ENCODE results near the gene SLC16A8. TPM values are rescaled to one million over a fixed set of nuclear protein-coding genes. Genes with fewer than 3 reads are reported as not detected.
A peak's percentile ranks its signal among the peaks of the same experiment; 100 is the strongest.

SLC16A8 gene
- polyA plus RNA-seq, 1 donor (not counting 4 experiments of a cell fraction or from before 2014, with no cell fraction given): not detected

DNA sequence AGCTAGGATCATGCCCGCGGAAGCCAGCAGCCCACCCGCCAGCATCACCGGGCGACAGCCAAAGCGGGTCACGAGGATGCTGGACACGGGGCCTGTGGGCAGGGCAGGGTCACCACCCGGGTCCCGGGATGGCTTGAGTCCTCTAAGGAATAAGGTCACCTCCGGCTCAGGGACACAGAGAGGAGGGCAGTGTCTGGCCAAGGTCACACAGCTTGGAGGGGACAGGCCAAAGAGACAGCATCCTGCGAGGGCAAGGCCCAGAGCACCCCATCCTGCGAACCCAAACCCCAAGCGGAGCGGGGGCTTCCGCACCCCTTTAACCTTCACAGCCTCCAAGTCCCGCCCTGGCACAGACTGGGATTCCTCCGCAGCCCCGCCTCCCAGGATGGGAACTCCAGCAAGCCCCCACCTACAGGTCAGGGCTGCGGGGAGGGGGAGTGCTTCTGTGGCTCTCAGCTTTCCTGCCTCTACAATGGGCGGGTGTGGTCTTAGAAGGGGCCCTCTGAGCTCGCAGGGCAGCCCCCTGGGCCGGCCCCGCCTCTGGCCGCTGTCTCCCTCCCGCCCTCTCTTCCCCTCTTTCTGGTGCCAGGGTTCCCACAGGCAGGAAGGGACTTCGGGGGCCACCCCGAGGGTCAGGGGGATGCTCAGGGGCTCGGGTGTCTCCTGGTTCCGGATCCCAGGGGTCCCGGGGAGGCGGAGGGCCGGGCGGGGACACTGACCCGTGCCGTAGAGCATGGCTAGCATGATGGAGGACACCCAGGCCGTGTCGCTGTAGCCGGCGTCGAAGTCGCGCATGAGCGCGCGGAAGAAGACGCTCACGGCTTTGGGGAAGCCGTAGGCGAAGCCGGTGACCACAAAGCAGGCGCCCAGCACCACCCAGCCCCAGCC lies 1.8 kb downstream of the SLC16A8 start:
- peak; percentile 66 for TF ChIP-seq EZH2 (IDR thresholded peaks at IDR 0.05; ENCODE audit: low read length)
- TF ChIP-seq, protein P1, sequence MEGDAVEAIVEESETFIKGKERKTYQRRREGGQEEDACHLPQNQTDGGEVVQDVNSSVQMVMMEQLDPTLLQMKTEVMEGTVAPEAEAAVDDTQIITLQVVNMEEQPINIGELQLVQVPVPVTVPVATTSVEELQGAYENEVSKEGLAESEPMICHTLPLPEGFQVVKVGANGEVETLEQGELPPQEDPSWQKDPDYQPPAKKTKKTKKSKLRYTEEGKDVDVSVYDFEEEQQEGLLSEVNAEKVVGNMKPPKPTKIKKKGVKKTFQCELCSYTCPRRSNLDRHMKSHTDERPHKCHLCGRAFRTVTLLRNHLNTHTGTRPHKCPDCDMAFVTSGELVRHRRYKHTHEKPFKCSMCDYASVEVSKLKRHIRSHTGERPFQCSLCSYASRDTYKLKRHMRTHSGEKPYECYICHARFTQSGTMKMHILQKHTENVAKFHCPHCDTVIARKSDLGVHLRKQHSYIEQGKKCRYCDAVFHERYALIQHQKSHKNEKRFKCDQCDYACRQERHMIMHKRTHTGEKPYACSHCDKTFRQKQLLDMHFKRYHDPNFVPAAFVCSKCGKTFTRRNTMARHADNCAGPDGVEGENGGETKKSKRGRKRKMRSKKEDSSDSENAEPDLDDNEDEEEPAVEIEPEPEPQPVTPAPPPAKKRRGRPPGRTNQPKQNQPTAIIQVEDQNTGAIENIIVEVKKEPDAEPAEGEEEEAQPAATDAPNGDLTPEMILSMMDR (optimal IDR thresholded peaks at IDR 0.05 in 1 of 3, IDR thresholded peaks at IDR 0.05 in 1 of 3, conservative IDR thresholded peaks at IDR 0.05 in 1 of 3; ENCODE audit: extremely low read depth in 1 of 3, insufficient read depth in 2 of 3, low read length in 3 of 3): no peak
- no peaks in the 10 kb centered on the region for H3K79me2 ChIP-seq (ENCODE audit: control insufficient read depth, insufficient read depth, low read length)
- peaks cover 29% of the 10 kb centered on the region for H3K27me3 ChIP-seq (ENCODE audit: control insufficient read depth, extremely low read depth, insufficient read depth, low read length)
- no peaks in the 10 kb centered on the region for H3K9me3 ChIP-seq (ENCODE audit: control insufficient read depth, low read depth, low read length)
- H3K4me2 ChIP-seq (ENCODE audit: control insufficient read depth, extremely low read depth, insufficient read depth, low read depth, low read length): peak overlapping the region; percentile 73
- no peaks in the 10 kb centered on the region for H3K36me3 ChIP-seq (ENCODE audit: control insufficient read depth in 2 of 2, extremely low read depth in 1 of 2, insufficient read depth in 2 of 2, low read length in 2 of 2)
- DNase-seq (ENCODE audit: low read depth, low spot score) (no peak), FAIRE-seq (no peak)
- no peak overlapping the region for H3K9ac ChIP-seq (ENCODE audit: control insufficient read depth, extremely low read depth, insufficient read depth, low read length)
- dilution Hi-C loops (cut with MboI; ENCODE audit: extremely low pct_ligation_motif_present, low sequenced_read_pairs): no loop called here
- H3K4me3 ChIP-seq (ENCODE audit: control insufficient read depth in 2 of 3, extremely low read depth in 1 of 3, insufficient read depth in 2 of 3, low read depth in 1 of 3, low read length in 3 of 3): no peak overlapping the region
- no peaks in the 10 kb centered on the region for H3K9me1 ChIP-seq (ENCODE audit: control insufficient read depth, extremely low read depth, insufficient read depth, low read length)
- no peaks in the 10 kb centered on the region for H3K4me1 ChIP-seq (ENCODE audit: control insufficient read depth, extremely low read depth, insufficient read depth, low read length)
- no peaks in the 10 kb centered on the region for H4K20me1 ChIP-seq (ENCODE audit: control insufficient read depth, extremely low read depth, insufficient read depth, low read length)
- no peak overlapping the region for H2AFZ ChIP-seq (ENCODE audit: control insufficient read depth, low read length)
- no peak overlapping the region for H3K27ac ChIP-seq (ENCODE audit: control insufficient read depth, insufficient read depth, low read length)

DNA sequence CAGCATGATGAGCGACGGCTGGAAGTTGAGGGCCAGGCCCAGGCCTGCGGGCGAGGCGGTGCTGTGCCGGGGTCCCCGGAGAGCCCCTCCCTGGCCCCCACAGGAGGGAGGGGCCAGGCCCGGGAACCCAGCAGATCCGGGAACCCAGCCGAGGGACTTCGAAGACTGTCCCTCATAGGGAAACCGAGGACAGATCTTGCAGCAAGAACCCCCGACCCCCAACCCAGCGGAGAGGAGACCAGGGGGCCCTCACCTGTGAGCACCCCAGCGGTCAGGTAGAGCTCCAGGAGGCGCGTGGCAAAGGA lies 2.4 kb downstream of the SLC16A8 start:
- dilution Hi-C loops (cut with MboI; ENCODE audit: extremely low pct_ligation_motif_present, low sequenced_read_pairs): no loop called here
- Histone ChIP-seq H4K20me1 (ENCODE audit: control insufficient read depth, extremely low read depth, insufficient read depth, low read length) (no peaks in the 10 kb centered on the region), H2AFZ (ENCODE audit: control insufficient read depth, low read length) (peak overlapping the region; percentile 30), H3K9me3 (ENCODE audit: control insufficient read depth, low read depth, low read length) (no peaks in the 10 kb centered on the region), H3K27me3 (ENCODE audit: control insufficient read depth, extremely low read depth, insufficient read depth, low read length) (peaks cover 29% of the 10 kb centered on the region), H3K36me3 (ENCODE audit: control insufficient read depth in 2 of 2, extremely low read depth in 1 of 2, insufficient read depth in 2 of 2, low read length in 2 of 2) (no peaks in the 10 kb centered on the region), H3K4me3 (ENCODE audit: control insufficient read depth in 2 of 3, extremely low read depth in 1 of 3, insufficient read depth in 2 of 3, low read depth in 1 of 3, low read length in 3 of 3) (no peak overlapping the region), H3K27ac (ENCODE audit: control insufficient read depth, insufficient read depth, low read length) (no peak overlapping the region), H3K4me1 (ENCODE audit: control insufficient read depth, extremely low read depth, insufficient read depth, low read length) (no peaks in the 10 kb centered on the region), H3K9me1 (ENCODE audit: control insufficient read depth, extremely low read depth, insufficient read depth, low read length) (no peaks in the 10 kb centered on the region), H3K79me2 (ENCODE audit: control insufficient read depth, insufficient read depth, low read length) (no peaks in the 10 kb centered on the region), H3K4me2 (ENCODE audit: control insufficient read depth, extremely low read depth, insufficient read depth, low read depth, low read length) (peak overlapping the region; percentile 73), H3K9ac (ENCODE audit: control insufficient read depth, extremely low read depth, insufficient read depth, low read length) (no peak overlapping the region)
- no peak for FAIRE-seq
- DNase-seq (ENCODE audit: low read depth, low spot score): no peak
- TF ChIP-seq, protein P1 (optimal IDR thresholded peaks at IDR 0.05 in 1 of 3, IDR thresholded peaks at IDR 0.05 in 1 of 3, conservative IDR thresholded peaks at IDR 0.05 in 1 of 3; ENCODE audit: extremely low read depth in 1 of 3, insufficient read depth in 2 of 3, low read length in 3 of 3): no peak
- no peak for TF ChIP-seq EZH2 (IDR thresholded peaks at IDR 0.05; ENCODE audit: low read length)

Measured in keratinocyte (primary cell).